ENCODE data around the gene EIF2B1. TPM values are rescaled to one million over a fixed set of nuclear protein-coding genes. Genes with fewer than 3 reads are reported as not detected.
"Not testable (repeated sequence)": the region's sequence is repeated elsewhere in the genome, so short reads cannot be mapped to it uniquely, and the experiment has no call there.

EIF2B1 gene
- total RNA-seq, 2 donors from 2014 or later = 37.3 to 55.4 TPM

DNA sequence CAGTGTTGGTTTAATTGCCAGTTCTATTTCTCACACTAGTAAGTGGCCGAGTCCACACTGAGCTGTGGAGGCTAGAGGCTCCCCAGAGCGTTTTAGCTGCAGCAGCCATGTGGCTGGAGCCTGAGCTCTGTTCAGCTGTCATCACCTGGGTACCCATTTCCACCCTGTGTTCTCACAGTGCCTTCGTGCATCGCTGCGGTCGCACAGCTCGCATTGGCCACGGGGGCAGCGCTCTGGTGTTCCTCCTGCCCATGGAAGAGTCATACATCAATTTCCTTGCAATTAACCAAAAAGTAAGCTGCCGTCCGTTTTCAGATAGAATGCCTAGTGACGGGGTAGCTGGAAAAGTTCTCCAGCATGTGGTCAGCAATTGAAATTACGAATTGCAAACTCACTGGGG, 15.9 kb downstream of the EIF2B1 start:
- DNase-seq = no peak
- H3K9me3 ChIP-seq = no peaks in the 10 kb centered on the region
- no peak overlapping the region for H3K9ac ChIP-seq (ENCODE audit: low read depth in 2 of 2, low read length in 2 of 2)
- H3K4me1 ChIP-seq = no peaks in the 10 kb centered on the region
- no peaks in the 10 kb centered on the region for H3K27me3 ChIP-seq
- H3K36me3 ChIP-seq = peaks cover 18% of the 10 kb centered on the region
- H3K4me3 ChIP-seq = no peak overlapping the region
- H3K27ac ChIP-seq = no peak overlapping the region
- intact Hi-C loops (cut with DNase I) = no loop called here
- TF ChIP-seq CTCF (IDR thresholded peaks at IDR 0.05) = no peak

DNA sequence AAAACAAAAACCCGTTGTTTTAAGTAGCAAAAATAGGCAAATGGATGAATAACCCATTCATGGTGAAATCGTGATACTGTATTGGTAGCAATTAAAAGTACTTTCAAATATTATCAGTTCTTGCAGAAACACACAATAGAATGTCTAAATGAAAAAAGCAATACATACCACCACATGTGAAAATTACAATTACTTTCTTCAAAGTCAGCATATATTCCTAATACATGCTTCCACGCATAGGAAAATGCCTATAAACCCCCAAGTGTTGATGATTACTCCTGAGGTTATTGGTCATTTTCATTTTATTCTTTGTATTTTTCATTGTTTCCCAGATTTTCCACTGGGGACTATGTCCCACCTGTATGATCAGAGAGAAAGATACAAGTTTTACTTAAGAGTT, 16.3 kb downstream of the EIF2B1 start:
- no peaks in the 10 kb centered on the region for H3K9me3 ChIP-seq
- intact Hi-C loops (cut with DNase I) = no loop called here
- H3K27ac ChIP-seq = no peak overlapping the region
- H3K36me3 ChIP-seq = peaks cover 17% of the 10 kb centered on the region
- H3K4me3 ChIP-seq = no peak overlapping the region
- H3K9ac ChIP-seq (ENCODE audit: low read depth in 2 of 2, low read length in 2 of 2) = no peak overlapping the region
- no peaks in the 10 kb centered on the region for H3K27me3 ChIP-seq
- TF ChIP-seq CTCF (IDR thresholded peaks at IDR 0.05) = no peak
- no peak for DNase-seq
- H3K4me1 ChIP-seq = no peaks in the 10 kb centered on the region

GRCh38 chr12:123614531-123614930, 19.0 kb downstream of the EIF2B1 start:
- Histone ChIP-seq H3K4me3 (no peak overlapping the region), H3K9me3 (no peaks in the 10 kb centered on the region), H3K27me3 (no peaks in the 10 kb centered on the region), H3K9ac (ENCODE audit: low read depth in 2 of 2, low read length in 2 of 2) (no peak overlapping the region), H3K36me3 (peaks cover 13% of the 10 kb centered on the region), H3K27ac (no peak overlapping the region), H3K4me1 (no peaks in the 10 kb centered on the region)
- no peak for DNase-seq
- intact Hi-C loops (cut with DNase I) = no loop called here
- TF ChIP-seq CTCF (IDR thresholded peaks at IDR 0.05) = no peak

GRCh38 chr12:123614110-123614509, 19.4 kb downstream of the EIF2B1 start:
- peaks cover 13% of the 10 kb centered on the region for H3K36me3 ChIP-seq
- no peaks in the 10 kb centered on the region for H3K9me3 ChIP-seq
- H3K4me3 ChIP-seq = no peak overlapping the region

GRCh38 chr12:123608182-123608581, 25.3 kb downstream of the EIF2B1 start:
- no peaks in the 10 kb centered on the region for H3K9me3 ChIP-seq
- TF ChIP-seq CTCF (IDR thresholded peaks at IDR 0.05) = no peak
- no peak overlapping the region for H3K9ac ChIP-seq (ENCODE audit: low read depth in 2 of 2, low read length in 2 of 2)
- no peak overlapping the region for H3K27ac ChIP-seq
- H3K27me3 ChIP-seq = no peaks in the 10 kb centered on the region
- intact Hi-C loops (cut with DNase I) = no loop called here
- H3K4me3 ChIP-seq = no peak overlapping the region
- H3K36me3 ChIP-seq = peaks cover 13% of the 10 kb centered on the region
- no peaks in the 10 kb centered on the region for H3K4me1 ChIP-seq
- DNase-seq = peak; percentile 22

More at GRCh38 chr12:123614110-123614509, 19.4 kb downstream of the EIF2B1 start:
- intact Hi-C loops (cut with DNase I) = no loop called here
- Histone ChIP-seq H3K4me1 (no peaks in the 10 kb centered on the region), H3K27ac (no peak overlapping the region), H3K27me3 (no peaks in the 10 kb centered on the region), H3K9ac (ENCODE audit: low read depth in 2 of 2, low read length in 2 of 2) (no peak overlapping the region)
- no peak for DNase-seq
- TF ChIP-seq CTCF (IDR thresholded peaks at IDR 0.05) = no peak

- Histone ChIP-seq H3K9me3 (no peaks in the 10 kb centered on the region), H3K4me1 (no peaks in the 10 kb centered on the region), H3K4me3 (no peak overlapping the region), H3K9ac (ENCODE audit: low read depth in 2 of 2, low read length in 2 of 2) (no peak overlapping the region), H3K27me3 (no peaks in the 10 kb centered on the region), H3K27ac (no peak overlapping the region), H3K36me3 (peaks cover 13% of the 10 kb centered on the region)
- no peak for DNase-seq
- no peak for TF ChIP-seq CTCF (IDR thresholded peaks at IDR 0.05)
- intact Hi-C loops (cut with DNase I) = no loop called here
Observed at GRCh38 chr12:123607756-123608155, 25.7 kb downstream of the EIF2B1 start.

DNA sequence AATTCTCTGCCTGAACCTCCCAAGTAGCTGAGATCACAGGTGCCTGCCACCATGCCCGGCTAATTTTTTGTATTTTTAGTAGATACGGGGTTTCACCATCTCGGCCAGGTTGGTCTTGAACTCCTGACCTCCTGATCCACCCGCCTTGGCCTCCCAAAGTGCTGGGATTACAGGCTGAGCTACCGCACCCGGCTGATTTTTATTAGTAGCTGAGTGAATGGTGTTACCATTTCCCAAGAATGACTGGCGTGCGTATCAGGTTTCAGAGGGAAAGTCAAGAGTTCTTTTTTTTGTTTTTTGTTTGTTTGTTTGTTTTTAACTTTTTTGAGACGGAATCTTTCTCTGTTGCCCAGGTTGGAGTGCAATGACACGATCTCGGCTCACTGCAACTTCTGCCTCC, 30.0 kb downstream of the EIF2B1 start:
- H3K9me3 ChIP-seq; DNase-seq; H3K27me3 ChIP-seq; H3K27ac ChIP-seq; H3K9ac ChIP-seq (ENCODE audit: low read depth in 2 of 2, low read length in 2 of 2); H3K4me1 ChIP-seq; H3K4me3 ChIP-seq; intact Hi-C loops (cut with DNase I); H3K36me3 ChIP-seq: not testable (repeated sequence)

Measured in colonic mucosa (tissue), 4 donors.